Stimulated activated CD4-positive, alpha-beta T cell treated with anti-CD3 and anti-CD28 coated beads, TNF-alpha, amount 100 ng/mL, for 48 hours (primary cell): ENCODE measurements around the gene FSCN2.

Experiments
- DNase-seq, 3 donors: peaks; one replicate each; pipeline ENCODE4 v3.0.0-alpha.2; 2020; ENCODE audit warnings: low read depth in 3 of 3

FSCN2 gene

GRCh38 chr17:81557276-81558114 is 29.3 kb downstream of the FSCN2 start:
- no peak for DNase-seq

GRCh38 chr17:81558115-81558468 is 29.9 kb downstream of the FSCN2 start:
- DNase-seq: no peak

GRCh38 chr17:81558941-81559806 is 31.0 kb downstream of the FSCN2 start:
- no peak for DNase-seq

- DNase-seq: no peak
These were observed 33.3 kb downstream of the FSCN2 start for GRCh38 chr17:81561494-81561885.

GRCh38 chr17:81563861-81564586 is 35.8 kb downstream of the FSCN2 start:
- no peak for DNase-seq

GRCh38 chr17:81564778-81565177 is 36.6 kb downstream of the FSCN2 start:
- no peak for DNase-seq

GRCh38 chr17:81565231-81565630 is 37.1 kb downstream of the FSCN2 start:
- DNase-seq: no peak

- no peak for DNase-seq
These were observed 38.4 kb downstream of the FSCN2 start for GRCh38 chr17:81566461-81567126.

GRCh38 chr17:81567191-81567590 is 39.0 kb downstream of the FSCN2 start:
- no peak for DNase-seq

GRCh38 chr17:81568416-81568815 is 40.2 kb downstream of the FSCN2 start:
- DNase-seq: no peak

- DNase-seq: no peak
These were observed 41.9 kb downstream of the FSCN2 start for GRCh38 chr17:81569986-81570514.

- DNase-seq: no peak
These were observed 42.8 kb downstream of the FSCN2 start for GRCh38 chr17:81570964-81571363.

- no peak for DNase-seq
These were observed 44.5 kb downstream of the FSCN2 start for GRCh38 chr17:81572563-81573168.

GRCh38 chr17:81573794-81574642 is 45.8 kb downstream of the FSCN2 start:
- no peak for DNase-seq

GRCh38 chr17:81574643-81574956 is 46.4 kb downstream of the FSCN2 start:
- no peak for DNase-seq

- no peak for DNase-seq
These were observed 47.7 kb downstream of the FSCN2 start for GRCh38 chr17:81575836-81576235.

GRCh38 chr17:81576621-81577277 is 48.6 kb downstream of the FSCN2 start:
- no peak for DNase-seq

GRCh38 chr17:81577278-81578000 is 49.3 kb downstream of the FSCN2 start:
- no peak for DNase-seq

GRCh38 chr17:81578038-81578441 is 49.9 kb downstream of the FSCN2 start:
- DNase-seq: no peak
